Measurements from ENCODE around the gene FCRLA. TPM values are rescaled to one million over a fixed set of nuclear protein-coding genes. Genes with fewer than 3 reads are reported as not detected.
"Not testable (repeated sequence)": the region's sequence is repeated elsewhere in the genome, so short reads cannot be mapped to it uniquely, and the experiment has no call there.

Gene FCRLA
- total RNA-seq, 1 donor from 2014 or later = 0.22 TPM

DNA sequence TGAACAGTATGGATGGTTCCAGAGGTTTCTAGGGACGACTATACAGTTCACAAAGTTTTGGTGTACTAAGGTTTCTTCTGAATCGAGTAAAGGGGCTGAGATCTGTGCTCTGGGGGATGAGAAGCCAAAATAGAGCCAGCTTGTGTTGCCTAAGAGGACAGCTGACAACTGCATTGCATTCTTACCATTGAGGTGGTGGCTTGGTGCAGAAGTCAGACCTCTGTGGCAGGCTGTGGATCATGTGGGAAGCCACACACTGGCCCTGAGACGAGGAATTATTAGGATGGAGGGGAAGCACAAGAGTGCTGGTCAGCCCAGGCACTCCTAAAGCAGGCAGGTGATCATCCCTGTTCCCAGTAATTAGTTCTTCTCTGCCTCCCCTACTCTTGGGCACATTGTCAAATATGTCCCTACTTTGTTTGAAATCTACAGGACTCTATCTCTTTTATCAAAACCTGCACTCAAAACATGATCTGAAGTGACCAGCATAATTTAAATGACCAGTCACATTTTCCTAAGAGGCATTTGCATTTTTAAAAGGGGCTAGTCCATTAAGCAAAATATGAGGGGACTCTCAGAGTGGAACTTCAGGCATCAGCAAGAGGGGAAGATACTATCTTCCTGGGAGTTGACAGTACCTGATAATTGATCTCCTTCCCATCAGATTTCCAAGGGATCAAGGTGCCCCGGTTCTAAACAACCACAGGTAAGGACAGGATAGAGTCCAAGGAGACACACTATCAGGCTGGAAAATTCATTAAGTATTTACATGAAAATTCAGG, 14.1 kb downstream of the FCRLA start, which contains the start of gene FCRLB:
TSS of gene FCRLB (plus strand) at position 589 of the 782 bp plus-strand sequence. CDS start 1,129 bp downstream, outside the sequence.
- H3K9me3 Mint-ChIP-seq = no peaks in the 10 kb centered on the region
- H3K4me3 Mint-ChIP-seq = no peak within 1 kb of the TSS
- H3K27ac Mint-ChIP-seq = no peak within 1 kb of the TSS
- H3K36me3 Mint-ChIP-seq = no peaks in the 10 kb centered on the region
- TF ChIP-seq, protein P1, sequence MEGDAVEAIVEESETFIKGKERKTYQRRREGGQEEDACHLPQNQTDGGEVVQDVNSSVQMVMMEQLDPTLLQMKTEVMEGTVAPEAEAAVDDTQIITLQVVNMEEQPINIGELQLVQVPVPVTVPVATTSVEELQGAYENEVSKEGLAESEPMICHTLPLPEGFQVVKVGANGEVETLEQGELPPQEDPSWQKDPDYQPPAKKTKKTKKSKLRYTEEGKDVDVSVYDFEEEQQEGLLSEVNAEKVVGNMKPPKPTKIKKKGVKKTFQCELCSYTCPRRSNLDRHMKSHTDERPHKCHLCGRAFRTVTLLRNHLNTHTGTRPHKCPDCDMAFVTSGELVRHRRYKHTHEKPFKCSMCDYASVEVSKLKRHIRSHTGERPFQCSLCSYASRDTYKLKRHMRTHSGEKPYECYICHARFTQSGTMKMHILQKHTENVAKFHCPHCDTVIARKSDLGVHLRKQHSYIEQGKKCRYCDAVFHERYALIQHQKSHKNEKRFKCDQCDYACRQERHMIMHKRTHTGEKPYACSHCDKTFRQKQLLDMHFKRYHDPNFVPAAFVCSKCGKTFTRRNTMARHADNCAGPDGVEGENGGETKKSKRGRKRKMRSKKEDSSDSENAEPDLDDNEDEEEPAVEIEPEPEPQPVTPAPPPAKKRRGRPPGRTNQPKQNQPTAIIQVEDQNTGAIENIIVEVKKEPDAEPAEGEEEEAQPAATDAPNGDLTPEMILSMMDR (conservative IDR thresholded peaks at IDR 0.05) = no peak
- peaks cover 6% of the 10 kb centered on the region for H3K4me1 Mint-ChIP-seq (ENCODE audit: unreplicated experiment)
- DNase-seq (ENCODE audit: extremely low spot score, unreplicated experiment) = no peak
- peaks cover 72% of the 10 kb centered on the region for H3K27me3 Mint-ChIP-seq

- Mint-ChIP-seq H3K4me3 (no peak overlapping the region), H3K36me3 (no peaks in the 10 kb centered on the region), H3K27me3 (peaks cover 70% of the 10 kb centered on the region), H3K4me1 (ENCODE audit: unreplicated experiment) (peaks cover 6% of the 10 kb centered on the region), H3K27ac (no peak overlapping the region), H3K9me3 (no peaks in the 10 kb centered on the region)
- TF ChIP-seq, protein P1 (conservative IDR thresholded peaks at IDR 0.05) = no peak
- no peak for DNase-seq (ENCODE audit: extremely low spot score, unreplicated experiment)
Observed at GRCh38 chr1:161721738-161722343, 14.8 kb downstream of the FCRLA start.

DNA sequence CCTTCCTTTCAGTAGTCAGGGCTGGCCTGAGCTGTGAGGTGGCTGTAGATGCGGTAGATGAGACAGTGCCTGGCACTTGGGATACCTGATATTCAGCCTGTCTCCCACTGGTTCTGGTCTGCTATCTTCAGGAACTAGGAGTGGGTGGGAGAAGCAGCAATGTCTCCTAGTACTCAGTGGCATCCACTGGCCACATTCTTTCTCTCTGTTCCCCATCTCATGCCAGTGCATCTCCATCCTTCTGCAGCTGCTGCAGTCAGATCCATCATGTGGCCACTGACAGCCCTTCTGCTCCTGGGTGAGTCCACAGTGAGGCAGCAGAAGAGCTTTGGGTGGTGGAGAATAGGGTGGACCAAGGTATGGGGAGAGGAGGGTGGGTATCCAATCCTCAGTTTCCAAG, 15.4 kb downstream of the FCRLA start:
- no peak overlapping the region for H3K27ac Mint-ChIP-seq
- H3K27me3 Mint-ChIP-seq = peaks cover 65% of the 10 kb centered on the region

GRCh38 chr1:161723459-161724141, 16.6 kb downstream of the FCRLA start:
- peak overlapping the region; percentile 54 for H3K4me3 Mint-ChIP-seq
- DNase-seq (ENCODE audit: extremely low spot score, unreplicated experiment) = no peak

More for the DNA sequence above, 15.4 kb downstream of the FCRLA start:
- TF ChIP-seq, protein P1 (conservative IDR thresholded peaks at IDR 0.05) = no peak
- DNase-seq (ENCODE audit: extremely low spot score, unreplicated experiment) = no peak
- H3K4me1 Mint-ChIP-seq (ENCODE audit: unreplicated experiment) = peaks cover 6% of the 10 kb centered on the region
- no peaks in the 10 kb centered on the region for H3K9me3 Mint-ChIP-seq
- no peaks in the 10 kb centered on the region for H3K36me3 Mint-ChIP-seq
- H3K4me3 Mint-ChIP-seq = no peak overlapping the region

GRCh38 chr1:161725258-161725907, 18.4 kb downstream of the FCRLA start:
- H3K36me3 Mint-ChIP-seq; H3K9me3 Mint-ChIP-seq; DNase-seq (ENCODE audit: extremely low spot score, unreplicated experiment): not testable (repeated sequence)
- peak overlapping the region; percentile 97 for H3K4me3 Mint-ChIP-seq
- peak overlapping the region; percentile 85 for H3K27ac Mint-ChIP-seq
- H3K27me3 Mint-ChIP-seq = peaks cover 62% of the 10 kb centered on the region
- peaks cover 13% of the 10 kb centered on the region for H3K4me1 Mint-ChIP-seq (ENCODE audit: unreplicated experiment)

More at GRCh38 chr1:161723459-161724141, 16.6 kb downstream of the FCRLA start:
- Mint-ChIP-seq H3K9me3 (no peaks in the 10 kb centered on the region), H3K27me3 (peaks cover 59% of the 10 kb centered on the region), H3K36me3 (no peaks in the 10 kb centered on the region), H3K27ac (peak overlapping the region; percentile 44), H3K4me1 (ENCODE audit: unreplicated experiment) (peaks cover 6% of the 10 kb centered on the region)
- TF ChIP-seq, protein P1 (conservative IDR thresholded peaks at IDR 0.05) = no peak
